ENCODE results near the gene NINJ2. TPM values are rescaled to one million over a fixed set of nuclear protein-coding genes. Genes with fewer than 3 reads are reported as not detected.

Gene NINJ2
- total RNA-seq, 4 donors from 2014 or later, result 1.4 to 8.0 (median 5.6) TPM

- Histone ChIP-seq H3K4me3 (no peak overlapping the region), H3K27me3 (no peaks in the 10 kb centered on the region), H3K27ac (peak overlapping the region; percentile 84 to 90 (median 88)), H3K9me3 (no peaks in the 10 kb centered on the region), H3K4me1 (peaks cover 14 to 54% (median 32%) of the 10 kb centered on the region in 4 donors), H3K36me3 (no peaks in the 10 kb centered on the region)
- in situ Hi-C loops (cut with MboI; ENCODE audit: low pct_ligation_motif_present in 1 of 4, low pct_unique_long_range_greater_than_20kb in 1 of 4, low sequenced_read_pairs in 3 of 4) (loop anchor here in 3 of 4 donors (5.0 to 10.0 kb wide), 3 partner anchors 75 to 95 kb away; partner anchors contain the start of gene B4GALNT3 (in 1 of the 3)), intact Hi-C loops (cut with DNase I; ENCODE audit: low total_unique reads) (no loop called here)
- 86% methylated on average over 7 to 18 of the region's 18 CpGs for WGBS, 2 donors (ENCODE audit: low coverage in 1 of 2)
- no peak for TF ChIP-seq EP300 (IDR thresholded peaks at IDR 0.05; ENCODE audit: low read depth)
- TF ChIP-seq POLR2AphosphoS5 (IDR thresholded peaks at IDR 0.05), result no peak
- peak in 3 of 5 experiments; percentile 14 to 56 (median 30) for TF ChIP-seq CTCF (IDR thresholded peaks at IDR 0.05)
- DNase-seq, result no peak
Observed at GRCh38 chr12:539540-540310, 123.5 kb downstream of the NINJ2 start.

- 20 to 25% methylated on average over 7 to 10 of the region's 10 CpGs for WGBS, 2 donors (ENCODE audit: low coverage in 1 of 2)
- peaks cover 14 to 54% (median 32%) of the 10 kb centered on the region in 4 donors for H3K4me1 ChIP-seq
- intact Hi-C loops (cut with DNase I; ENCODE audit: low total_unique reads), result no loop called here
- DNase-seq, result peak; percentile 90
- H3K9me3 ChIP-seq, result no peaks in the 10 kb centered on the region
- peak overlapping the region; percentile 84 to 90 (median 88) for H3K27ac ChIP-seq
- no peaks in the 10 kb centered on the region for H3K27me3 ChIP-seq
- in situ Hi-C loops (cut with MboI; ENCODE audit: low pct_ligation_motif_present in 1 of 4, low pct_unique_long_range_greater_than_20kb in 1 of 4, low sequenced_read_pairs in 3 of 4), result loop anchor here in 1 of 4 donors (10.0 kb wide), 1 partner anchor 74 kb away; no protein-coding TSS in a partner anchor
- H3K36me3 ChIP-seq, result no peaks in the 10 kb centered on the region
- H3K4me3 ChIP-seq, result no peak overlapping the region
- TF ChIP-seq EP300 (IDR thresholded peaks at IDR 0.05; ENCODE audit: low read depth), result peak; percentile 15
- TF ChIP-seq POLR2A (IDR thresholded peaks at IDR 0.05), result peak; percentile 29
- no peak for TF ChIP-seq CTCF (IDR thresholded peaks at IDR 0.05)
- TF ChIP-seq POLR2AphosphoS5 (IDR thresholded peaks at IDR 0.05), result peak in 2 of 3 donors; percentile 69 to 72
Observed at GRCh38 chr12:538731-539539, 124.3 kb downstream of the NINJ2 start.

GRCh38 chr12:537772-538171 is 125.5 kb downstream of the NINJ2 start:
- H3K4me3 ChIP-seq, result no peak overlapping the region
- intact Hi-C loops (cut with DNase I; ENCODE audit: low total_unique reads), result no loop called here
- no peaks in the 10 kb centered on the region for H3K36me3 ChIP-seq
- peak; percentile 33 to 84 (median 69) for TF ChIP-seq POLR2AphosphoS5 (IDR thresholded peaks at IDR 0.05)
- no peak for TF ChIP-seq CTCF (IDR thresholded peaks at IDR 0.05)
- TF ChIP-seq EP300 (IDR thresholded peaks at IDR 0.05; ENCODE audit: low read depth), result peak; percentile 47
- TF ChIP-seq POLR2A (IDR thresholded peaks at IDR 0.05), result peak; percentile 67
- H3K27ac ChIP-seq, result peak overlapping the region; percentile 84 to 90 (median 88)
- 28 to 59% methylated on average over 2 to 4 of the region's 4 CpGs for WGBS, 2 donors (ENCODE audit: low coverage in 1 of 2)
- in situ Hi-C loops (cut with MboI; ENCODE audit: low pct_ligation_motif_present in 1 of 4, low pct_unique_long_range_greater_than_20kb in 1 of 4, low sequenced_read_pairs in 3 of 4), result loop anchor here in 1 of 4 donors (10.0 kb wide), 1 partner anchor 73 kb away; no protein-coding TSS in a partner anchor
- peaks cover 14 to 54% (median 32%) of the 10 kb centered on the region in 4 donors for H3K4me1 ChIP-seq
- H3K9me3 ChIP-seq, result no peaks in the 10 kb centered on the region
- DNase-seq, result peak; percentile 87
- H3K27me3 ChIP-seq, result no peaks in the 10 kb centered on the region
